NK-92 (cell line): Measurements from ENCODE around the gene GPRASP2.
"Not testable (repeated sequence)": the region's sequence is repeated elsewhere in the genome, so short reads cannot be mapped to it uniquely, and the experiment has no call there.

Experiments used
- DNase-seq: peaks from one replicate; lab custom pipeline; 2025; ENCODE audit not compliant: unreplicated experiment; lab: John Stamatoyannopoulos, UW

Gene GPRASP2

GRCh38 chrX:102712216-102712966 lies at the start of gene GPRASP2:
TSS of gene GPRASP2 (plus strand) at chrX:102712448. CDS start at chrX:102714870, 2,422 bp downstream.
- no peak for DNase-seq

DNA sequence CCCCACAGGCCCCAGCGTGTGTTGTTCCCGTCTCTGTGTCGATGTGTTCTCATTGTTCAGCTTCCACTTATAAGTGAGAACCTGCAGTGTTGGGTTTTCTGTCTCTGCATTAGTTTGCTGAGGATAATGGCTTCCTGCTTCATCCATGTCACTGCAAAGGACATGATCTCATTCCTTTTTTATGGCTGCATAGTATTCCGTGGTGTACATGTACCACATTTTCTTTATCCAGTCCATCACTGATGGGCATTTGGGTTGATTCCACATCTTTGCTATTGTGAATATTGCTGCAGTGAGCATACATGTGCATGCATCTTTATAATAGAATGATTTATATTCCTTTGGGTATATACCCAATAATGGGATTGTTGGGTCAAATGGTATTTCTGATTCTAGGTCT lies 48.4 kb upstream of the GPRASP2 start:
- DNase-seq = not testable (repeated sequence)

DNA sequence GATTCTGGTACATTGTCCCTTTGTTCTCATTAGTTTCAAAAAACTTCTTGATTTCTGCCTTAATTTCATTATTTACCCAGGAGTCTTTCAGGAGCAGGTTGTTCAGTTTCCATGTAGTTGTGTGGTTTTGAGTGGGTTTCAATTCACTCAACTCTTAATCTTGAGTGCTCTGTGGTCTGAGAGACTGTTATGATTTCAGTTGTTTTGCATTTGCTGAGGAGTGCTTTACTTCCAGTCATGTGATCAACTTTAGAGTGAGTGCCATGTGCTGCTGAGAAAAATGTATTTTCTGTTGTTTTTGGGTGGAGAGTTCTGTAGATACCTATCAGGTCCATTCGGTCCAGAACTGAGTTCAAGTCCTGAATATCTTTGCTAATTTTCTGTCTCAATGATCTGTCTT lies 45.2 kb upstream of the GPRASP2 start:
- not testable (repeated sequence) for DNase-seq

- no peak for DNase-seq
These were observed 42.7 kb upstream of the GPRASP2 start for GRCh38 chrX:102669526-102669925.

DNA sequence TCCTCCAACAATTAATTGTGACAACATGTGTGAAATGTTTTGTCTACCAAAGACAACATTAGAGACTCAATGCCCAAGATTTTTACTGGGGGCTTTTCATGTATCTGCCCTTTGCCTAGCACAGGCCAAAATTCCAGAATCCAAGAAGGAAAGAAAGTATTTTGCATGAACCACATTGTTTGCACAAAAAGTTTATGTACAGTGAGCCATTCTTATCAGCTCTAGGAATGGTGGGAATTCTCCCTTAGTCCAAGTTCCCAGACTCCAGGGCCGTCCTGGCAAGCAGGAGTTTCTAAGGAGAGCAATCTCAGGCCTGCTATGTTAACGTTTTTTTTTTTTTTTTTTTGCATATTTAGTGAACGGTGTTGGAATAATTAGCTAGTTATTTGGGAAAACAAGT lies 39.4 kb upstream of the GPRASP2 start:
- no peak for DNase-seq

DNA sequence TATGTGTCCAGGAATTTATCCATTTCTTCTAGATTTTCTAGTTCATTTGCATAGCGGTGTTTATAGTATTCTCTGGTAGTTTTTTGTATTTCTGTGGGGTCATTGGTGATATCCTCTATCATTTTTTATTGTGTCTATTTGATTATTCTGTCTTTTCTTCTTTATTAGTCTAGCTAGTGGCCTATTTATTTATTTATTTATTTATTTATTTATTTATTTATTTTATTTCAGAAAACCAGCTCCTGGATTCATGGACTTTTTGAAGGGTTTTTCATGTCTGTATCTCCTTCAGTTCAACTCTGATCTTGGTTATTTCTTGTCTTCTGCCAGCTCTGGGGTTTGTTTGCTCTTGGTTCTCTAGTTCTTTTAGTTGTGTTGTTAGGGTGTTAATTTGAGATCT lies 34.8 kb upstream of the GPRASP2 start:
- DNase-seq = not testable (repeated sequence)

DNA sequence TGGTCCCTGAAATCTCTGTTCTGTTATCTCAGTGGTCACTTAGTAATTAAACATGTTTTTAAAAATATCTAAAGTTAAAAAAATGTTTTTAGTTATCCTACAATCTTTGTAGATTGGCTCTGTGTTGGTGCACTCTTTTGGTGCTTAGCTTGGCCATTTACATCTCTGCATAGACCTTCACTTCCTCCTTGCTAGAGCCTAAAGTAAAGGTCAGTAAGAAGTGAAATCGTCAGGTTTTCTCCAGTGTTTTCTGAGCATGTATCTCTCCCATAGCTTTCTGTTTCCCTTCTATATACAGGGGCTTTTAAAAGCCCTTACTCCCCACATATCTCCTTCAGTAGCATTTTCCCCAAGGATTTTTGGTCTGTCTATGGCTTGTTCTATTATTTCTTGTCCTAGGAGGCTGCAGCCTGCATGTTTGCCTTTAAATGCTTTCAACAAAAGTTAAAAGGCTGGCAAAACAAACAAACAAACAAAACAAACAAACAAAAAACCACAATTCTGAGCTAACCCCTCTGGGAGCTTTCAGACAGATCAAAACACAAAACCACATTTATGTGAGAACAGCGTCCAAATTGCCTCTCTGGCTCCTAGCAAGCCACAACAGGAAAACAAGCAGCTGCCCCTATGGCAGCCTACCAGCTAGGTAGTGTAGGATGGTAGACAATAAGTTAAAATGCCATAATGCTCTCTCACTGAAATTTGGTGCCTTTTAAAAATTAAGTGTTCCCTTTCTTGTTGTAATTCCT lies 27.3 kb upstream of the GPRASP2 start:
- DNase-seq = no peak

DNA sequence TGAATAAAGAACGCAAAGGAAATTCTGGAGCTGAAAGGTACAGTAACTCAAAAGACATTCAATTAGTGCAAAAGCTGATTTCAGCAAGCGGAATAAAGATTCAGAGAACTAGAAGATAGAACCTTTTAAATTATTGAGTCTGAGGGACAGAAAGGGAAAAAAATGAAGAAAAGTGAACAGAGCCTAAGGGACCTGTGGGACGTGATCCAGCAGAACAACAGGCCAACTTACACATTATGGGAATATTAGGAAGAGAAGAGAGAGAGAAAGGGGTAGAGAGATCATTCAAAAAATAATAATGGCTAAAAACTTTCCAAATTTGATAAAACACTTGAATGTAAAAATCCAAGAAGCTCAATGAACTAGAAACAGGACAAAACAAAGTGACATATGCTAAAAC lies 17.5 kb upstream of the GPRASP2 start:
- no peak for DNase-seq

DNA sequence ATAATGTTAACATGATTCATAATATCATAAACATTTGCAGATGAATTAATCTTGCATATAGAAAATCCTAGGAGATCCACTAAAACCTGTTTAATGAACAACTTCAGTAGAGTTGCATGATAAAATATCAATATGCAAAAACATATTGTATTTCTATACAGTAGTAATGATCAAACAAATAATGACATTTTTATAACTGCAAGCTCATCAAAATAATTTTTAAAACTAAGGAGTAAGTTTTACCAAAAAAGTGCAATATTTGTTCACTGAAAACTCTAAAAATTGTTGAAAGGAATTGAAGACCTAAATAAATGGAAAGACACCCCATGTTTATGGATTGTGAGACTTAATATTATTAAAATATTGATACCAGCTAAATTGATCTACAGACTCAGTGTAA lies 15.9 kb upstream of the GPRASP2 start:
- DNase-seq = no peak

- no peak for DNase-seq
These were observed 14.8 kb upstream of the GPRASP2 start for GRCh38 chrX:102697494-102697893.

- DNase-seq = no peak
These were observed 3.3 kb upstream of the GPRASP2 start for GRCh38 chrX:102708900-102709299.

DNA sequence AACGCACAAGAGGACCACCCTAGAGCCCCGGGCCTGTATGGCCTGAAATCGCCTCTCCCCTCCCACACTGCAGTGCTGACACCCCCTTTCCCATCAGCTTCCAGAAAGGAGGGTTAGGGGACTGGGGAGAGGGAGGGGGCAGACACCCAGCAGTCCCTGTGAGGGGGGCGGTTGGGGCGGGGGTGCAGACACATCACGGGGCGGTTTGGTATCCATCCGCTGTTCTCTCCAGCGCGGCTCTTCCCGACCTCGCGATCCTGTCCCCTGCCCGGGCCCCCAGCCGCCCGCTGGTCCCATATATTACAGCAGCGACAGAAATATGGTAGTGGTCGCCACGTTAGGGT lies 404 bp upstream of the GPRASP2 start:
- DNase-seq = no peak

- DNase-seq = no peak
These were observed 855 bp downstream of the GPRASP2 start for GRCh38 chrX:102712981-102713625.

- DNase-seq = no peak
These were observed 2.7 kb downstream of the GPRASP2 start for GRCh38 chrX:102714994-102715393.

GRCh38 chrX:102715967-102716366 lies 3.7 kb downstream of the GPRASP2 start:
- DNase-seq = no peak

GRCh38 chrX:102720237-102721168 lies 8.3 kb downstream of the GPRASP2 start, which contains the start of gene GPRASP3:
TSS of gene GPRASP3 (plus strand) at chrX:102720743. CDS start at chrX:102748996, 28,253 bp downstream.
- DNase-seq = no peak

DNA sequence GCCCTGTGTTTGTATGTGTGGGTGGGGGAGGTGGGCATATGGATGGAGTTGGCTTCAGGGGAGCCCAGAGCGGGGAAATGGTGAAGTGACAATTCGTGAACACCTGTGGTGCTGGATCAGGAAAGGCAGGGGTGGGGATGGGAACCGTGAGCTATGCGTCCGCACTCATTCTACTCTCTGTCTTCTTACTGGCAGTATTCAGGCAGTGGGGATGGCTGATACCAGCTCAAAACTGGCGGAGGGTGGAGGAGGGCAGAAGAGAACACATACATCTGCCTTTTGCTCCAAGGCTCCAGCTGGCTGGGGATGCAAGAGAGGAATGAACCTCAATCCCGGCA lies 8.9 kb downstream of the GPRASP2 start:
- DNase-seq = not testable (repeated sequence)

GRCh38 chrX:102723456-102723855 lies 11.2 kb downstream of the GPRASP2 start:
- DNase-seq = no peak

DNA sequence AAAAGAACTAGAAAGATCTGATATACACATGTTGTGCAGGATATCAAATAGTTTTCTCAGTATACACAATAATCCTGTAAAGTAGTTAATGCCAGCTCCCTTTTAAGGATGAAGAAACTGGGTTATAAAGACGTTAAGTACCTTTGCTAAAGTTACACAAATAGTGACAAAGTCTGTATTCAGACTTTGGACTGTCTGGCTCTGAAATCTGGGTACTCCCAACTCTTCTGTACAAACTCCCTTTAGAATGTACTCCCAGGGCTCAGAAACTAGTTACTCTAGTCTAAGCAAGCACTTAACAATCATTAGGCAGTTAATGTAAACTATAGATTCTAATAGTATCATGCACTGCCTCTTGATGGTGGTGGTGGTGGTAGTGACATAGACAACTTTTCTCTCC lies 15.5 kb downstream of the GPRASP2 start:
- no peak for DNase-seq

DNA sequence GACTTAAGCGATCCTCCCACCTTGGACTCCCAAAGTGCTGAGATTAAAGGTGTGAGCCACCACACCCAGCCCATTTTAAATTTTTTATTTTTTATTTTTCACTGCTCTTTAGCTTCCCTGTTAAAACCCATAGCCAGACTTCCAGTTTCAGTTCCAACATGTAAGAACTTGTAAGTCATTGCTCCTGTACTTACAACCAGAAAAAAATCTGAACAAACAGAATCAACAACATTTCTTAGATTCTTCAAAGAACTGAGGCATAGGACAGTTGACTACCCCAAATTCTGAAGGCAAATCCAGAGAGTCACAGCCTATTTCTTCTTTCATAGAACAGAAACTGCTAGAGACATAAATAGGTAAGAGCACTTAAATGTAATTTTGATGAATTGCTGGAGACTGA lies 16.4 kb downstream of the GPRASP2 start:
- no peak for DNase-seq

GRCh38 chrX:102739657-102740056 lies 27.4 kb downstream of the GPRASP2 start:
- no peak for DNase-seq
